Inferior parietal cortex (tissue), 1 donor: Measurements from ENCODE around the gene ZRANB1.

ENCODE experiments used
- DNase-seq: peaks from one replicate; pipeline ENCODE4 v3.0.0-alpha.2; 2016; ENCODE audit errors: extremely low spot score

ZRANB1 gene

DNA sequence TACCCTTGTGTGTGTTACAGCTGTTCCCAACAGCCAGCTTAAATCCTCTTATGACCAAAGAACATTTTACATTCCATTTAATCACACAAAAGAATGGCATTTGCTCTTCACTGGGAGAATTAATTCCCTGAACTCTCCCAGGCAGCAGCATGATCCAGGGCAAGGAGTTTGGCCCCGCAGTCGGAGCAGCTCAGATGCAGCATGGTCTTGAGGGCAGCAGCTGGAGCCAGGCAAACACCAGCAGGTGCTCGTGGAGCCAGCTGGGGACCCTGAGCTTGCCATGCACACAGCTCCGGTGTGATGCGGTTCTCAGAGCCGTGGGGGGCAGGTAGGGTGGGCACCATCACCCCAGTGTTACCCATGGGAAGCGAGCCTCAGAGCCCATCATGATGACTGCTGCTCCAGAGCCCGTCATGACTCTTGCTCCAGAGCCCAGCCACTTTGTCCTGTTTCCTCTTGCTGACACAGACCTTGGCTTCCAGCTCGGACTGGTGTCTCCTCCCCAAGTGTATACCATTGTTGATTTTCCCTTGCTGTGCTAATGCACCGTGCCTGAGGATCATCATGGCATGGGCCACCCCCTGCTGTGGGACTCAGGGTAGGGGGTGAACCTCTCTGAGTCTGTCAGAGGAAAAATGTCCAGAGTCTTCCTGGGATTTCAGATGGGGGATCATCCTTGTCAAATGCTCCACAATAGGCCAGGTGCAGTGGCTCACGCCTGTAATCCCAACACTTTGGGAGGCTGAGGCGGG is 75.8 kb downstream of the ZRANB1 start:
- no peak for DNase-seq

DNA sequence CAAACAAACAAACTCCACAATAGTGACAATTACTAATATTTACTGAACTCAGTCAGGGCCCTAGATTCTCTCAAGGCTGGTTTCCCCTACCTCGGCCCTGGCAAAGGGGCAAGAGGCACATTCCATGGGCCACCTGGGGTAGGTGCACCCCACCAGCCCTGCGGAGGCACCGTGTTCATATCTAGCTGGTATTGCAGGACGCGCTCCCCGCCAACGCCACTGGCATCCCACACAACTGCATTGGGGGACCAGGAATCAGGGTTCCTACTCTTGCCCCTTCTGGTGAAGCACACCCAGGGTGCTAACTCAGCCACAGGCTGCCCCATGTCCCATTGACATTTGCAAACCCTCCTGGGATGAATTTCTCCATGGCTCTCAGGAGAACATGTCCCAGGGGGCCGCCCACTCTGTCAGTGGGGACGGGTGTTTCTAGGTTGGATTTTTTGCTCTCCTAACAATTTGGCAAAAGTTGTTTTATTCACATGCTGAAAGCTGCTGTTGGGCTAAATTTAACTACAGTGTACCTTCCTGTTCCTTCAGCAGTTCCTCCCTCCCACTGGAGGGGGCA is 76.7 kb downstream of the ZRANB1 start:
- no peak for DNase-seq

DNA sequence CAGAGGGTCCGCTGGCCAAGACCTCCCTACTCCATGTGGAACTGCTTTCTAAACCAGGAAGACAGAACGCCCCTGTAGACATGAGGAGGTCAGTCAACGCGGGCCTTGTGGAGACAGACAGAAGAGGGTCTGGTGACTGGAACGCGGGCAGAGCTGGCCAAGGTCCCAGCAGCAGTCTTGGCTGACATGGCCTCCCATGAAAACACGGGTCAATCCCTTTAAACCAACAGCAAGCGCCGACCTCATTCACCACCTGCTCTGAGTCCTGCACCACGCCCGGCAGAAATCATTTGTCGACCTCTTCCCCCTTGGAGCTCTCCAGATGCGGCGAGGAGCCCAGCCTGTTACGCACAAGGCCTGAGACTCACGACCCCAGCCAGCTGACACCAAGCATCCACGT is 78.5 kb downstream of the ZRANB1 start:
- no peak for DNase-seq

DNA sequence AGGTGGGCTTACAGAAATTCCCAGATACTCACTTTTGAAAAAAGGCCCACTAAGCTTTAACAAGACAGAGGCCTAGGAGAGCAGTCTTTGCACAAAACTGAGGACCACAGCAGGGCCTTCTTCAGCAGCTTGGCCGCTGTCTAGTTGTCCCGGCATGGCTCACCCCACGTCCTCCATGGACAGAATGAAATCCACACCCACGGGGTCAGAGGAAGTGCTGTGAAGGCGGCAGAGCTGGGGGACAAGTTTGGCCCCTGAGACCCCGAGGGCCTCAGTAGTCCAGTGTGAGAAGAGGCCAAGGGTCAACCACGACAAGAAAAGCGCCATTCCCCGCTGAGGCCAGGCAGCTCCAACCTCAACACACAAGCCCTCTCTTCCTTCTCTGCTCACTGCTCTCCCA is 78.9 kb downstream of the ZRANB1 start:
- DNase-seq, result no peak

DNA sequence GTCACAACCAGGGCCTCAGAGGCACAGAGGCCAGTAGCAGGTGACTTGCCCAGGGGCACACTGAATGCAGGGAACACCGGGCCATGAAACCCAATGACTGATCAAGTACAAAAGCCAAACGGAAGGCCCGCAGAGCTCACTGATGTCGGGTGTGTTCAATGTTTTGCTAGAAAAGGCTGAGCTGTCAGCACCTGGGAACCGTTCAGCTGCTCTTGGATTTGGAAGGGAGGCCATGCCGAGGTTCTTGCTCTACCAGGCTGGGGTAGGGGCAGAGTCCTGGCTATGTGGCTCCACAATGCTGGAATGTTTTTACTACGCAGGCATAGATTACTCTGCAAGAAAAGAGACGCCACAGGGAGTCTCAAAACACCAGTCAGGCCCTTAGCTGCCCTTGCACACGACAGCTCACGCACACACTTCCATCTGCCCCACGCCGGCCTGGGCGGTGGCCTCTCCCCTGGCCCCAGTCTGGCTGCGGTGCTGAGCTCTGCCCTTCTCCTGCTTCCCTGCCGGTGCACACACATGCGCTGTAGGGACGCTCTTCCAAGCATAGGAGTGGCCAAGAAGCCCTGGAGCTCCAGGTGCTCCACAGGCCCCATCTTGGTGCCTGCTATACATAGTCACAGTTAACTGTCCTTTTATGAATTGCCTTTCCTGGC is 79.9 kb downstream of the ZRANB1 start:
- DNase-seq, result no peak

DNA sequence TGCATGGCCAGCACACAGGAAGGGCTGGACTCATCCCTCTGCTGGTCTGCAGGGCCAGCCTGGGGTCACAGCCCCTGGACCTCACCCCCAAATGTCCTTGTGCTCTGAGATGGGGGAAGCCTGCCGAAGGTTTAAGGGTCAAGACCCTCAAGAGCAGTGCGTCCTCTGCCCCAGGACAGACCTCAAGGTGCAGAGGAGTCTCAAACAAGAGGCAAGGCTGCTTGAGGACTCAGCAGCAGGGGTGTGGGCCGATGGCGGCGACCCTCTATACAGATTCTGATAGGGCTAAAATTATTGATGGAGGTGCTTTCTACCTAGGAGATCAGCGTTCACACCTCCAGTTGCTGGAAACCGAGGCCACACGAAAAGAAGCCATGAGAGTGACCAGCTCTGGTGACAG is 80.7 kb downstream of the ZRANB1 start:
- no peak for DNase-seq

DNA sequence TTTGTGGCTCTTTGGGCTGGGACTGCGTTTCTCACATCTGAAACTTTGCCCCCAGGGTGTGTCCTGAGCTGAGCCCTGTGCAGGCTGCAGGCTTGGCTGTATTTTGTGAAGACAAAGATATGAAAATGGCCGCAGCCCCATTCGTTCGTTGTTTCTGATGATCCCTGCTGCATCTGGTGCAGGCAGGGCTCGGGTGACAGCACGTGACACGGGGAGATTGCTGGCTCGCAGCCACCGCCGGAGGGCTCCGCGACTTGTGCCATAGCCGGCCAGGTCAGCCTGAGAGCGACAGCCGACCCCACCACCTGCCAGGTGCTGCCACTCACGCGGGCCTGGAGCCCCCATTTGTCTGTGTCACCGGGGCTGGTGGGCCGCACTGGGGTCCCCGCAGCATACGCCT is 81.3 kb downstream of the ZRANB1 start:
- no peak for DNase-seq

DNA sequence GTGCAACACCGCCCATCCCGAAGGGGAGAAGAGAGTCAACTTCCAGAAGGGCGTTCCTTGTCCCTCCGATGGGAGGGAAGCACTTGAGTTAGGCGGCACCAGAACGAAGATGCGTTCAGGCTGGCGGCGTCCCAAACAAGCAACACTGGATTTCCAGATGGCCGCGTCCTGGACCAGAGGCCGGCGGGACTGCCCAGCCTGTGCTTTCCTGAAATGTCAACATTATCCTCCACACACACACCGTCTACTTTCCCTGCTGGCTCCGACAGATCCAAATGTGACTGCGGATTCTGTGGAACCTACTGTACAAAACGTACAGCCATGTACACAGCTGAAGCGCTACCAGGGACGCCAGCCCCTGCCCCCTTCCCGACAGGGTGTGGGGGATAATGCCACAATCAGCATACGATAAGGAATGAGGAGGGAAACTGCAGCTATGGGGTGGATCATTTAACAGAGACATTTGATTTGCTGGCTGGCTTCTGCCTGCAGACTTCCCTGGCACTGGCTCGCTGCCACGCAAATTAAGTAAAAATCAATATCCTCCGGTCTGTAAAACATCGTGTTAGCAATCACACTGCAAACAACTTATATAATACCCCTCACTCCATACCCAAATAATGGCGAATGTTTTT is 82.1 kb downstream of the ZRANB1 start:
- no peak for DNase-seq

DNA sequence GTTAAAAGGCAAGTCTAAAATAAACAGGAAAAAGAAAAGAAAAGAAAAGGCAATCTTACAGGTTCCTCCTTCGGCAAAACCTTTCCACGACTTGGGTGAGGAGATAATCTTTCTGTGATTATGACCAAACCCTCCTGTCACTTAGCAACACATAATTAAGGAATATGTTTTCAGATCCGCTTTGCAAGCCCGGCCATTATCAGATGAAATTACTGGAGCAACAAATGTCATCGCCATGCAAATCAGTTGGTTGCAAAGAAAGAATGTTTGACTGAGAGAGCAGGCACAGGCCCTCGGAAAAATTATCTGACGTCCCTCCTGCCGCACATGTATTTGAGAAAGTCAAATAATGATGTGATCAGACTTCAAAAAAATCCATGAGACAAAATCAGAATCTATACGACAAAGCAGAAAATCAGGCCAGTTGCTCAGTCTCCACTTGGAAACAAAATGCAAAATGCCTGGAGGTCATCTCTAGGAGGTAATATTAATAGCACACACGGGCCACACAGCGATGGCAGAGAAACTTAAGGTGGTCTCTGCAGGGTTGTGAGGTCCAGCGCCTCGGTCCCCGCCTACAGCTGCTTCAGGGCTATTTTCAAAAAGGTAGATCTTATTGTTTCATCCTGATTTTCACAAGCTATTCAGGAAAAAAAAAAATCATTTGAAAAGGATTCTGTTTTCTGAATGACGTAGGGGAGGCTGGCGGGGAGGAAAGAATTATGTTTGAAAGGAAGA is 82.7 kb downstream of the ZRANB1 start:
- no peak for DNase-seq

DNA sequence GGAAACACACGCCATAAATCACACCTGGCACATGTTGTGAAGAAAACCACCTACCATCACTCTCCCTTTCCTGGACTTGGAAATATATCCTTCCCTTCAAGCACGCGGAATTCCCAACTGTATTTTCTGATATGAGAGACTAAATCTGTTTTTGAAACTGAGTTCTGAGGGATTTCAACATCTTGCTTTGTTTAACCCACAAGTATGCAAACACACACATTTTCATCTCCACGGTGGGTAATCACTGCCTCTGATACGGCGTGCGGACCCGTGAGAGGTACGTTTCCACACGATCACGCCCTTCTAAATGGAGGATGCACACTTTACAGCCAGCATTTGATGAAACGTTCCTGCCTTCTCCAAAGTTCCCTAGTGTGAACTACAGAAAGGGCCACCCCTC is 83.4 kb downstream of the ZRANB1 start:
- DNase-seq, result no peak

DNA sequence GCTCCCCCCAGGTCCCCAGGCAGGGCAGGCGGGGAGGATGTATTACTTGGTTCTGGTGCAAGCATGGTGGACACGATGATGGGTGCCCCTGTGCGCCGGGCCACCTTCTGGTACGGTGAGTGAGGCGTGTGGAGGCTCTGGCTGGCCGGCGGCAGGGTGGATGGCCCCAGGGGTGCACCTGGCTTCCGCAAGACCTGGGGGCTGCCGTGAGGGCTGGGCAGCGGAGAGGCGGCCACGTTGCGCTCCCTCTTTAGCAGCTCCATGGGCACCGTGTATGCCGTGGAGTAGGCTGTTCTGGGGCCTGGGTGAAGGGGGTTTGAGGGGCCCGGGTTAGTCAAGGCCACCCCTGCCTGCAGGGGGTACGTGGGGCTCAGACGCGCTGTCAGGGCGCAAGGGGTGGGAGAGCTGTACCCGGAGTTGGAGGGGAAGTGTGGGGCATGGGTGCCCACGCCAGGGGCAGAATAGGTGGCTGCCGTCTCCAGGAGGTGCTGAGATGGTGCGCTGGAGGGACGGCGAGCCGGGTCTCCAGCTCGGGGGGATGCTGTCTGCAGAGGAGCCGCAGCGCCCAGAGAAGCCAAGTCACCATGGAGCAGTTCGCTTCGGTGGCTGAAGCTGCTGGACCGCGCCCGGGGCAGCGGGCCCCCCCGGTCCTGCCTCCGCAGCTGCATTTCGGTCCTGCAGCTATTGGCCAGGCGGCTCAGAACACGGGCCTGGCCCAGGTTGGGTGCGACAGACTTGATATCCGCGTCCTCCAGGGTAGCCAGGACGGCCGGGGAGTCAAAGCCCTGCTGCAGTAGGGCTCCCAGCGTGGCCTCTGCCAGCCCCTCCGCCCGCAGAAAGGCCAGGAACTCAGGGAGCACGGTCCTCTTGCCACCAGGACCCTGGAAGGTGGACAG is 84.4 kb downstream of the ZRANB1 start:
- no peak for DNase-seq

DNA sequence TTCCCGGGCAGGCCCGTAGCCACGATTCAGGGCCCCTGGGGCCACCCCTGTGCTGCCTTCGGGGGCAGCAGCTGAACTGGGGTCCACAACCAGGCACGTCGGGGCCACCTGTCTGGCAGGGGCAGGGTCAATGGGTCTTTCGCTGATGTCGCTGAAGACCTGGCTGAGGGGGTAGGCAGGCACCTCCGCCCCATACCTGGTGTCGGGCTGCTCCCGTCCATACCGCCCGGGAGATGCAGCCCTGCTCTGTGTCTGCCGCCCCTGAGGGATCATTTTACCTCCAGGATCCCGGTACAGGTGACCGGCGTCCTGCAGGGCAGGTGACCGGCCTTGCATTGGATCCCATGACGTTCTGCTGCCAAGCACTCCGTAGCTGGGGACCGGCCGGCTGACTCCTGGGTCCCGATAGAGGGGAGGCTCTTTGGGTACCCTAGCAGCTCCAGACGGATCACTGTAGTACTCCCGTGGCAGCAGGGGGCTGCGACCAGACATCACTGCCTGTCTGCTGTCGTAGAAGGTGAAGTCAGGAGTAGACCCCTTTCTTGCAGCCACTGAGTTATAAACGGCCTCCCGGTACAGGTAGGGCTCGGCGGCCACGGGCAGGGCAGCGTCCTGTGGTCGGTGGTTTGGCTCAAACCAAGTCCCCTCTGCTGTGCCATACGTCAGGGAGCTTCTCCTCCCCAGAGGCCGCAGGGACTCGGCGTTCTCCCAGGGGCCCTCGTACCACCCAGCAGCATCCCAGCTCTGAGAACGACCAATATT is 85.2 kb downstream of the ZRANB1 start:
- no peak for DNase-seq

DNA sequence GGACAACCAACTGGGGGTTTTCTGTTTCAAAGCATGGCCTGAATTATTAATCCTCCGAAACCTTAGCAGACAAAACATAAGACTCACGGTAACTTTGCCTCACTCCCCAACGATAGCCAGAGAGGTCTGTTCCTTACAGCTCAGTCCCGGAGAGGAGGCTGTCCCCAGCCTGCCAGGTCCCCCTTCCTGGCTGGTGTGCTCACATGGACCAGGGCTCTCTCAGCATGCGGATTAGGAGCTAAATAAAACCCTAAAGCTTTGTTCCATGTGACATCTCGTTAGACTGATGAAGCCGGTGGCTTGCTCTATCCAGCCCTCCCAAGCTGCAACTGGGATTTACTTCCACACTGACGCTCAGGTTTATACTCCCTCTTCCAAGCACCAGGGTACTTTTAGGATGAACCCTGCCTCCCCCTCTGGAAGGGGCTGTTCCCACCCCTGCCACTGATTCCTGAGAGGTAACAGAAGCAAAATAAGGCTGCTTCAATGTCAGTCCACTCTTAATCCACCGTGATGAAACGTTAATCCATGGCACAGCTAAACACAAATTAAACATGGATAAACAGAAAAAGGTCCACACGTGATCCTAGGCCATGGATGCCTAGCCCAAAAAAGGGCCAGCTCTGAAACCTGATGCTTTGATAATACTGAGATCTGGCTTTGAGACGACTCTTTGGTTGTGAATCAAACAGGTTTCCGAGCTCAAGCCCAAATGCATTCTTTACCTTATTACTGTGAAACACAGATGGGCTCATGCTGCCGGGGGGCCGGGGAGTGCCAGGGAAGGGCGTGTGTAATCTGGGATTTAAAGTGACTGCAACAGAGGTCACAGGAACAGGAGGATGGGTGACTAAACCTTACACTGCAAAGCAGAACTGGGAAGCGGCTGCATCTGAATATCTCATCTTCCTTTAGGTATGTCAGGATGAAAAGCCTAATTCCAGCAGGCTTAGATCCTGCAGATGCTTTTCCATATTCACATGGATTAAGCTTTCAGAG is 86.2 kb downstream of the ZRANB1 start:
- DNase-seq, result no peak

DNA sequence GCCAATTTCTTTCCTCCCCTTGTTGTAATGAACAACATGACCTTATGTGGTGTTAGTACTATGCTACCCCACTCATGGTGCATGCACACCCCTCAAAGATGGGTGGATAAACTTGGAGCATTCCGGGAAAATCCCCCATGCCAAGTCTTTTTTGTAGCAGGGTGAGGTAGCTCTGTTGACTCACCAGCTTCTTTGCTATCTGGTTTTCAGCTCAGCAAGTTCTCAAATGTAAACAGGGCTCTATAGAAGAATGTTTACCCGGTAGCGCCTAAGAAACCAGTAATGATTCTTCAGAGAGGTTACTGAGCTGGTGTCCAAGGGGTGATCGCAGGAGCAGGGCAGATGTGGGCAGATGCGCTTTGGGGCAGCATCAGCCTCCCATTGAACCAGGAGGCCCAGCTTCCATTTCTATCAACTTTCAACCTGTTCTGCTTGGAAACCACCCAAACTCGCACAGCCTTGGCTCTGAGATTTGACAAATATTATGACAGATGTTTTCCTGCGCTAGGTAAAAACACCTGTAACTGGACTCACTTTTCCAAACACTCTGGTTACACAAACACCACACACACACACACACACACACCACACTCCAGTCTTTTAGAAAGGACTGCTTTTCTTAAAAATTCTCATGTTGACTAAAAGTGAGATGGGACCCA is 87.8 kb downstream of the ZRANB1 start:
- no peak for DNase-seq

DNA sequence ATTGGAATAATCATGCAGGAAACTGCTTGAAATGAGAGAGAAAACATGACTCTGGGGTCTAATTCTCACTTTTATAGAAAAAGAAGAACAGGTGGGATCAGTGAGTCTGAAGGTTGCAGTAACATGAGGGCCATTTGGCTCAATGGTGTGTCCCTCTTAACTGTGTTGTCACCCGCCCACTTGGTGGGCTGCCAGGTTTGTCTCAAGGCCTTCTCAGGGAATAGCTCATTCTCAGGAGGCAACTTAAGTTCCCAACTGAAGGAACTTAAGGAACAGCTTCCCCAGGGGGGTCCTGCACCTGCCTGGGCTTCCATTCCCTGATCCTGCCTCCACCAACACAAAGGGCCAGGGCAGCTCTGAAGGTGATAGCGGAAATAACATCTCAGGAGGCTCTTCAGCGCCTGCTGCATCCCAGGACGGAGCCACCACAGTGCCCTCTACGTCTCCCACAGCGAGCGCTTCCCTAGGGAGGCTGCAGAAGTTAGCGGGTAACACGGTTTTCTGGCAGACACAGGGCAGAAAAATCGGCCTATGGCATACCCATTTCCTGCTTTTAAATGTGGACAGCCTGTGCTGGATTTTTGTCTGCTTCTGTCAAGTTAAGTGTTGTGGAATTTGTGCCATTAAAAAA is 88.8 kb downstream of the ZRANB1 start:
- DNase-seq, result no peak

DNA sequence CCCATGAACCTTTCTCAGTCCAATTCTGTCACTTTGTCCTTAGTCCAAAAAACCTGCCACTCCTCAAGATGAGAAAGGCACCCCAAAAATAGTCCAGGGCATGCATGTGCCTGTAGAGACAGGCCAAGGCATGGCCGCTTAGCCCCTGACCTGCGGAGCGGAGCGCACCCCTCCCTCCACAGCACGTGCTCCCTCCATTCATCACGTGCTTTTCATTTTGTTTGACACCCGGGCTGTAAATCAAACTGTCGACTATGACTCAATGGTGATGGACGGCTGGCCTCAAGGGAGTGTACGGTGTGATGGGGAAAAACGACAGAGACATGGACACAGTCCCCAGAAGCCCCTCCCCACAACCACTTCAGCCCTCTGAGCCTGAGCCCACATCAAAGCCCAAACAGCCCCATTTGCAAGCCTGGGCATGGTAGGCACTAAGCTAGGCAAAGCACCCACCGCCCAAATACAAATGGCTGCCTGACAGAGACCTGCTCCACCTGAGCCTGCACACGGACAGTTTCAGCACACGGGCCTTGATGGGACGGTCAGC is 90.6 kb downstream of the ZRANB1 start:
- DNase-seq, result no peak

DNA sequence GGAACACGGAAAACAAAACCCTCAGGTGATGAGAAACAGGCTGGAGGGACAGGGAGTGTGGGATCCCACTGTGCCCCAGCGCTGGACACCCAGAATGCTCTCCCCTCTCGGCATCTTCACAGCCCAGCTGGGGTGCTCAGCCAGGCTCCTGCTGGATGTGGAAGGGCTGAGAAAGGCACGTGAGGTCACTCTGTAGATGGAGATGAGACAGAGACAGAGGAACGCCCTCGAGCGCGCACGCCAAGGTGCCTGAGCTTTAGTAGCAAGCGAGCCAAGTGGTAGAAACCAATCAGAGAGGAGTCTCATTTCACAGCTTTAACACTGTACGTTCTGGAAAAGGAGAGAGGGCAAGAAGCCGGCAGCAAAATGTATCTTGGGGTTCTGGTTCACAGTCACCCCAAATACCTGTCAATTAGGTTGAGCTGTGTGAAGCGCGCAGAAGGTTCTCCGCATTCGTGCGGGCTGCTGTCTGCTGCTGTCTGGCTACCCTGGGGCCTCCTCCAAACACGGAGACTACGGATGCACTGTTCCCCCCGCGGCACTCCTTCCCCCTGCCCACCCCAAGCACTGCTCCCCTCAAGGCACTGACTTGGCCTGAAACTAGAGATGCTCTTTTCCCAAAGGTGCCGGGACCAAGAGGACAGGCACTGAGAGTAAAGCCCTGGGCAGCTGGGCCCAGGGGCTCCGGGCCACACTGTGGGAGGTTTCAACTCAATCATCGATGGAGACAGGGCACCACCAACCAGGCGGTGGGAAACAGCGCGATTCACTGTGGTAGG is 91.4 kb downstream of the ZRANB1 start:
- DNase-seq, result no peak
